Astrocyte (in vitro differentiated cells and primary cell): ENCODE measurements around the gene CHADL.

Experiments used
- EZH2 ChIP-seq: IDR thresholded peaks from 2 replicates; pipeline ENCODE4 v1.6.1; 2012; ENCODE audit warnings: mild to moderate bottlenecking, low read length, inconsistent platforms; ENCODE audit not compliant: insufficient read depth
- TF ChIP-seq, protein P1 (sequence below): IDR thresholded peaks from 2 replicates; pipeline ENCODE4 v1.5.1; 2011; ENCODE audit warnings: low read depth, mild to moderate bottlenecking, inconsistent platforms, low read length, moderate library complexity; ENCODE audit not compliant: insufficient read depth

DNA sequence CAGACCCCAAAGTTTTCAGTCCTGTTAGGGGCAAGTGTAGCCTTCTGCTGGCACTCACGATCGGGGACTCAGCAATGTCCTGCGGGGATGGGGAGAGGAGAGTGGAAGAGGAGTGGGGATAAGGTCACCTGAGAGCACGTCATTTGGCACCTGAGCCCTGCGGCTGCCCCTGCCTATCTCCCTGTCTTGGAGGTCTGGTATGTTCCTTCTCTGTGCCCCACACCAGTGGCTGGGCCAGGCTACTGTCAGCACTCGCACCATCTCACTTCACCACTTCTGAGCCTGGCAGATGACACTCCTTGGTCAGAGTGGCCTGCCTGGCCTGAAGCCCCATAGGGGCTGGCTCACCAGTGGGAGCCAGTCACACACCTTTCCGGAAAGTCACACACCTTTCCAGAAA is 20.1 kb upstream of the CHADL start:
- TF ChIP-seq, protein P1, sequence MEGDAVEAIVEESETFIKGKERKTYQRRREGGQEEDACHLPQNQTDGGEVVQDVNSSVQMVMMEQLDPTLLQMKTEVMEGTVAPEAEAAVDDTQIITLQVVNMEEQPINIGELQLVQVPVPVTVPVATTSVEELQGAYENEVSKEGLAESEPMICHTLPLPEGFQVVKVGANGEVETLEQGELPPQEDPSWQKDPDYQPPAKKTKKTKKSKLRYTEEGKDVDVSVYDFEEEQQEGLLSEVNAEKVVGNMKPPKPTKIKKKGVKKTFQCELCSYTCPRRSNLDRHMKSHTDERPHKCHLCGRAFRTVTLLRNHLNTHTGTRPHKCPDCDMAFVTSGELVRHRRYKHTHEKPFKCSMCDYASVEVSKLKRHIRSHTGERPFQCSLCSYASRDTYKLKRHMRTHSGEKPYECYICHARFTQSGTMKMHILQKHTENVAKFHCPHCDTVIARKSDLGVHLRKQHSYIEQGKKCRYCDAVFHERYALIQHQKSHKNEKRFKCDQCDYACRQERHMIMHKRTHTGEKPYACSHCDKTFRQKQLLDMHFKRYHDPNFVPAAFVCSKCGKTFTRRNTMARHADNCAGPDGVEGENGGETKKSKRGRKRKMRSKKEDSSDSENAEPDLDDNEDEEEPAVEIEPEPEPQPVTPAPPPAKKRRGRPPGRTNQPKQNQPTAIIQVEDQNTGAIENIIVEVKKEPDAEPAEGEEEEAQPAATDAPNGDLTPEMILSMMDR, result no peak
- TF ChIP-seq EZH2, result no peak
